H1 (cell line): Measurements from ENCODE around the gene GRAMD4. TPM values are rescaled to one million over a fixed set of nuclear protein-coding genes. Genes with fewer than 3 reads are reported as not detected.

Source experiments
- ASH2L ChIP-seq: fragments of 200-600, 300-600 bp; sonication (generic); IDR thresholded peaks from one replicate; pipeline ENCODE4 v1.7.1; 2017; ENCODE audit warnings: low read length
- CHD2 ChIP-seq: IDR thresholded peaks from 2 replicates; pipeline ENCODE4 v1.6.1; 2012; ENCODE audit warnings: low read length, improper control_type of control experiment
- EP300 ChIP-seq, 2 experiments: IDR thresholded peaks; 1 replicate in 1 of 2; 2 replicates in 1 of 2; pipeline ENCODE4 v1.6.1; 2011 to 2012; ENCODE audit warnings: low read depth in 2 of 2, low read length in 2 of 2, mild to moderate bottlenecking in 2 of 2, borderline replicate concordance in 1 of 2, inconsistent platforms in 1 of 2, moderate library complexity in 1 of 2
- NRF1 ChIP-seq: IDR thresholded peaks from 2 replicates; pipeline ENCODE4 v1.6.1; 2011; ENCODE audit warnings: mild to moderate bottlenecking, low read depth, low read length, improper control_type of control experiment
- TCF12 ChIP-seq: IDR thresholded peaks from 2 replicates; pipeline ENCODE4 v1.6.1; 2011; ENCODE audit warnings: low read depth, mild to moderate bottlenecking, low read length
- polyA plus RNA-seq, 7 experiments: library from polyadenylated mRNA; depleted of rRNA in 3 of 7; stranded (reverse) in 5 of 7; unstranded in 2 of 7; fragments of >200 nt in 5 of 7; fragments of 200-250 nt in 2 of 7; gene quantifications; 1 replicate in 5 of 7; 2 replicates in 1 of 7; 4 replicates in 1 of 7; pipeline versions ENCODE4 v1.2.1 to v1.2.3, GENCODE V29; 2011 to 2013; ENCODE audit warnings: missing spikeins in 2 of 7, mixed read lengths in 2 of 7
- total RNA-seq: library from RNA; stranded (reverse); fragmentation: NEBNext Ultra II Directional; extraction: Animal tissue kit (Norgen Biotek cat#: 25700); gene quantifications from 2 replicates; pipeline ENCODE4 v1.2.1, GENCODE V29; 2021
- TF ChIP-seq, protein P1 (sequence below), 3 experiments: IDR thresholded peaks; 1 replicate in 2 of 3; 2 replicates in 1 of 3; pipeline versions ENCODE4 v1.5.1 to v1.6.1; 2011; ENCODE audit warnings: low read length in 3 of 3, mild to moderate bottlenecking in 3 of 3, inconsistent platforms in 2 of 3, low read depth in 1 of 3, moderate library complexity in 1 of 3; ENCODE audit not compliant: insufficient read depth in 1 of 3; ENCODE audit errors: control extremely low read depth in 1 of 3
- TF ChIP-seq, protein P2 (sequence below): IDR thresholded peaks from 2 replicates; pipeline ENCODE4 v1.6.1; 2012; ENCODE audit warnings: inconsistent platforms

GRAMD4 gene
- total and polyA plus RNA-seq, 2 of the 8 experiments (the other 6 are each of a cell fraction or from before 2014, with no cell fraction given), result 7.9 to 25.6 TPM

DNA sequence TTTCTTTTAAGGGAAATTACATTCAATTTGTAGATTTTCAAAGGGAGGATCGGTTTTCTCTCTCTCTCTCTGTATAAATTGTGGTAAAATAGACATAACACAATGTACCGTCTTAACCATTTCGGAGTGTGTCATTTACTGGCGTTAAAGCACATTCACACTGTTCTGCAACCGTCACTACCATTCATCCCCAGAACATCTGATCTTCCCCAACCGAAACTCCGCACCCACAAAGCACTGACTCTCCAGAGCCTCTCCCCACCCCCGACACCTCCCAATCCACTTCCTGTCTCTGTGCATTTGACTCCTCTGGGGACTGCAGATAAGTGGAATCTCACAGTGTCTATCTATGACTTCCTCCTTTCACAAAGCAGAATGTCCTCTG, 15.9 kb upstream of the GRAMD4 start (continued):
- TF ChIP-seq, protein P1, sequence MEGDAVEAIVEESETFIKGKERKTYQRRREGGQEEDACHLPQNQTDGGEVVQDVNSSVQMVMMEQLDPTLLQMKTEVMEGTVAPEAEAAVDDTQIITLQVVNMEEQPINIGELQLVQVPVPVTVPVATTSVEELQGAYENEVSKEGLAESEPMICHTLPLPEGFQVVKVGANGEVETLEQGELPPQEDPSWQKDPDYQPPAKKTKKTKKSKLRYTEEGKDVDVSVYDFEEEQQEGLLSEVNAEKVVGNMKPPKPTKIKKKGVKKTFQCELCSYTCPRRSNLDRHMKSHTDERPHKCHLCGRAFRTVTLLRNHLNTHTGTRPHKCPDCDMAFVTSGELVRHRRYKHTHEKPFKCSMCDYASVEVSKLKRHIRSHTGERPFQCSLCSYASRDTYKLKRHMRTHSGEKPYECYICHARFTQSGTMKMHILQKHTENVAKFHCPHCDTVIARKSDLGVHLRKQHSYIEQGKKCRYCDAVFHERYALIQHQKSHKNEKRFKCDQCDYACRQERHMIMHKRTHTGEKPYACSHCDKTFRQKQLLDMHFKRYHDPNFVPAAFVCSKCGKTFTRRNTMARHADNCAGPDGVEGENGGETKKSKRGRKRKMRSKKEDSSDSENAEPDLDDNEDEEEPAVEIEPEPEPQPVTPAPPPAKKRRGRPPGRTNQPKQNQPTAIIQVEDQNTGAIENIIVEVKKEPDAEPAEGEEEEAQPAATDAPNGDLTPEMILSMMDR (IDR thresholded peaks at IDR 0.05; ENCODE audit: control extremely low read depth in 1 of 3, insufficient read depth in 1 of 3, low read depth in 1 of 3, low read length in 3 of 3), result no peak
- TF ChIP-seq NRF1, result no peak
- TF ChIP-seq CHD2, result no peak
- TF ChIP-seq, protein P2, sequence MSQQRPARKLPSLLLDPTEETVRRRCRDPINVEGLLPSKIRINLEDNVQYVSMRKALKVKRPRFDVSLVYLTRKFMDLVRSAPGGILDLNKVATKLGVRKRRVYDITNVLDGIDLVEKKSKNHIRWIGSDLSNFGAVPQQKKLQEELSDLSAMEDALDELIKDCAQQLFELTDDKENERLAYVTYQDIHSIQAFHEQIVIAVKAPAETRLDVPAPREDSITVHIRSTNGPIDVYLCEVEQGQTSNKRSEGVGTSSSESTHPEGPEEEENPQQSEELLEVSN, result no peak
- no peak for TF ChIP-seq ASH2L
- TF ChIP-seq EP300 (IDR thresholded peaks at IDR 0.05; ENCODE audit: borderline replicate concordance in 1 of 2, low read depth in 2 of 2, low read length in 2 of 2), result no peak
- no peak for TF ChIP-seq TCF12
